Measurements from ENCODE around the gene NUAK2. TPM values are rescaled to one million over a fixed set of nuclear protein-coding genes. Genes with fewer than 3 reads are reported as not detected.

NUAK2 gene
- total RNA-seq, 1 donor from 2014 or later = 3.5 TPM

GRCh38 chr1:205346956-205347574, 25.5 kb upstream of the NUAK2 start:
- intact Hi-C loops (cut with micrococcal nuclease) = no loop called here

- intact Hi-C loops (cut with micrococcal nuclease) = no loop called here
Measured at GRCh38 chr1:205345761-205346160, 24.2 kb upstream of the NUAK2 start.

DNA sequence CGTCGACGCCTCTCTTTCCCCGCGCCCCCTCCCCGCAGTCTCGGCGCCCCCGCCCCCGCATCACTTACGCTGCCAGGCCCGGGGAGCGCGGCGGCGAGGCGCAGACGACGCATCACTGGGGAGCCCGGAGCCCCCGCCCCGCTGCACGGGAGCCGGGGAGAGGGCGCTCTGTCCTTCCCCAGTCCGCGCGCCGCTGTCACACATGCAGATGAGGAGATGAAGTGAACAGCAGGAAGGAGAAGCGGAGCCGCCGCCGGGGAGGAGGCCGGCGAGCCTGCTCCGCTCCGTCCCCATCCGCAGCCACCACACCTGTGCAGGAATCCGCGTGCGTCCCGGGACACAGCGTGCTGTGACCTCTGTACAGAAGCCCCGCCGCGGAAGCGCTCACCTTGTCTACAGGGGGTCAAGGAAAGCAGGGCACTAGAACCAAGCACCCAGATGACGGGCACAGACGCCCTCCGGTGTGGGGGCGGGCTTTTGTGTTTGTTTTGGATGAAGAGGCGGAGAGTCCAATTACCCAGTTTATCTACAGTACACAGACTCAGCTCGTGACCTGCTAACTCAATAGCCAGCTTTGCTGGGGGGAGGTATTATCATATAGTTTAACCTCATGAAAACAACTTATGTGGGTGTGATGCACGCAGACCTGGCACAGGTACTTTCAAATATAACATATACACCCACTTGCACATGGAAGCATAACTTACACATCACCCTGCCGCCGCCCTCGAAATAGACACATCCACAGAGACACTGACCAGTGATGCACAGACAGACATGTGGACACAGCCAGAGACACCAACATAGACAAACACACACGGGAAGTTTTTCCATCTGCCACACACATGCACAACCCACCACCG, 22.8 kb upstream of the NUAK2 start:
- intact Hi-C loops (cut with micrococcal nuclease) = loop anchor here (1.0 kb wide), 1 partner anchor 9 kb away; no protein-coding TSS in a partner anchor

DNA sequence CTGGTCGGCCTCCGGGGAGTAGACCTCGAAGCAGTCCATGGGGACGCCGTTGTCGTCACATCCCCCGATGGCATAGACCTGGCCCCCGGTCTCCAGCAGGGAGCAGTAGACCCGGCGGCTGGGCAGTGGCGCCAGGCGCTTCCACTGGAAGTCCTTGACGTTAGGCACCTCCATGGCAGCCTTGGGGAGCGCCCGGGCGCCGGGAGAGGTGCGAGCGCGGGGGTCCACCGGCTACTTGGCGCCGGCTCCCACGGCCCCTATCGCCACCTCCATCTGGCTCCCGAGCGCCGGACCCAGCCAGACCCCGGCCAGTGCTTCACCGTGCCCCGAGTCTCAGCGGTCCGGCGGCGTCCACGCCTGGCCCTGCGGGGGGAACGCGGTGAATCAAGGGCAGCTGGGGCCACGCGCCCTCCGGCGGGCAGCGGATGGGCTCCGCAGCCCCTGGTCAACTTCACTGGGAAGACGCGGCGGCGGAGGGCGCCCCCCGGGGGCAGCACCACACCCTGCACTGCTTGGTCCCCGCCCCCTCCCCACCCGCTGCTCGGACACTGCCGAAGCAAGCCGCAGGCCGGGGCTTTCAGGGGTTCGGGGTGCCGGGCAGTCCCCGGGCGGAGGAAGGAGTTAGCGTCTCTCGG, 22.0 kb upstream of the NUAK2 start:
- intact Hi-C loops (cut with micrococcal nuclease) = loop anchor here (1.0 kb wide), 1 partner anchor 8 kb away; no protein-coding TSS in a partner anchor

DNA sequence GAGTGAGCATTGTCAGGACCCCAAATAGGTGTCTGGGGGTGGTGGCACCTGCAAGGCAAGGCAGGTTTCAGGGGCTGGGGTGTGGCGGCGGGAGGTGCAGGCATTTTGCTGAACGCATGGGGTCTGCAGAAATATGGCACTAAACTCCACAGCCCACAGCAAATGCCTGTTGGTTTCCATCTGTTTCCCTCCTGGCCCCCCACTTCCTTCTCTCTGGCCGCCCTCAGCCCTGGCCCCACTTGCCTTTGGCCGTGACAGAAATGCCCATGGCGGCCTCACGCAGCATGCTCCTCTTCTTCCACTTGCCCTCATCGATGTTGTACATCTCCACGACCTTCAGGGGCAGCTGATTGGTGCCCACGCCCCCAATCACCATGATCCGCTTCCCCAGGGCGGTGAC, 21.4 kb upstream of the NUAK2 start:
- intact Hi-C loops (cut with micrococcal nuclease) = no loop called here

DNA sequence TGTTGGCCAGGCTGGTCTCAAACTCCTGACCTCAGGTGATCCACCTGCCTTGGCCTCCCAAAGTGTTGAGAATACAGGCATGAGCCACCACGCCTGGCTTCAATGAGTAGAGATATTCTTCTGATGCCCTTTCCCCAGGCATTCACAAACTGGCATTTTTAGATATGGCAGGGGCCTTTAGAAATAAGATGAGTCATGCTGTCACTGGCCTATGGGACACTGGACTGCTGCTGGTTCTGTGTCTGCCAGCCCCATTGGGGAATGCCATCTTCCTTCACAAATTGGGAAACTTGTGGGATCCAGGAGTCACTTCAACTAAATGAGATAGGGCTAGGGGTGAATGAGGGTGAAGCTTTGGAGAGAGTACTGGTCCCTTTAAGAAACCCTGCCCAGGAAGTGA, 19.1 kb upstream of the NUAK2 start:
- intact Hi-C loops (cut with micrococcal nuclease) = no loop called here

DNA sequence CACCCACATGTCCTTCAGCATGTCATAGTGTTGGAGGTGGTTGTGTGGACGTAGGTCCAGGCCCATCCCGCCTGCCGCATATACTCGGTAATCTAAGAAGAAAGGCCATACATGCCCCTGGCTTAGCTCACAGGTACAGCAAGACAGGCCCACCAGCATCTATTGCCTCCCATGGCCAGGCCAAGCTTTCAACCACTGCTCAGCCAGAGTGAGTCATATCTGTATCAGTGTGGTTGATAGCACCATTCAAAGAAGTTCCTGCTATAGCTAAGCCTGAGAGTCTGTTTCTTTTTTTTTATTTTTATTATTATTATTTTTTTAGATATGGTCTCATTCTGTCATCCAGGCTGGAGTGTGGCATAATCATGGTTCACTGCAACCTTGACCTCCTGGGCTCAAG, 18.2 kb upstream of the NUAK2 start:
- intact Hi-C loops (cut with micrococcal nuclease) = loop anchor here (5.0 kb wide), 1 partner anchor 148 kb away; no protein-coding TSS in a partner anchor

DNA sequence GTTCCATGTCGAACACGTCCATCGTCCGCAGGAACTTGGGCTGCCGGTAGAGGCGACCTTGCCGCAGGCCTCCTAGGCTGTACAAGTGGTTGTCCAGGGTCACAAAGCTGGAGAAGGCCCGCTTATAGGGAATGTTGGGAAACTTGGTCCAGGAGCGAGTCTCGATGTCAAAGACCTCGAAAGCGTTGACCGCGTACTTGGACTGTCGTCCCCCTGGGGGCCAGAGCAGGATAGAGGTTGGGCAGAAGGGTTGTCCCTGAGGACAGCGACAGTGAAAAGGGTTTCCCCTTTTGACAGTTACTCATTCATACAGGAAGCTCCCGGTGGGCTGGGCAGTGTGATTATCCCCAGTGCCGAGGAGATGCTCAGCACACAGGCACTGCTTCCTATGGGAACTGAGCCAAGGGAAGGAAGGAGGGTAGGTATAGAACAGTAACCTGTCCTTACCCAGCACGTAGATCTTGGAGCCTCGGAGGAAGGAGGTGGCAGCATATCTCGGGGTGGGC, 17.7 kb upstream of the NUAK2 start:
- intact Hi-C loops (cut with micrococcal nuclease) = loop anchor here (5.0 kb wide), 1 partner anchor 148 kb away; no protein-coding TSS in a partner anchor

GRCh38 chr1:205338011-205338410, 16.5 kb upstream of the NUAK2 start:
- intact Hi-C loops (cut with micrococcal nuclease) = loop anchor here (5.0 kb wide), 1 partner anchor 149 kb away; no protein-coding TSS in a partner anchor

DNA sequence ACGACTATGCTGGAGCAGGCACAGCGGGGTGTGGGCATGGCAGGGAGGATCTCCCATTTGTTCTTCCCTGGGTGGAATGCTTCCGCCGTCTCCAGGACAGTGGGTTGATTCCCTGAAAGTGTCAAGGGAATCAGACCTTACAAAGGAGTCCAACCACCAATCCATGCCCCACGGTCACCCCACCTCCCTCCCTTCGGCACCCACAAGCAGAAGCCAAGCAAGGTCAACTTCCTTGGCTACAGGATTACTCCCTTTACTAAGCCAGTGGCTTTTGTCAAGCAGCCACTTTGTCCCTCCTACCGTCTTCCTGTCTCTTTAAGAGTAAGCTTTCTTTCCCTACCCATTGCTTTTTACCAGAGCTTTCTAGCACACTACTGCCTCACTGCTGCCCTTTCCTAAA, 15.9 kb upstream of the NUAK2 start:
- intact Hi-C loops (cut with micrococcal nuclease) = loop anchor here (5.0 kb wide), 1 partner anchor 150 kb away; no protein-coding TSS in a partner anchor

DNA sequence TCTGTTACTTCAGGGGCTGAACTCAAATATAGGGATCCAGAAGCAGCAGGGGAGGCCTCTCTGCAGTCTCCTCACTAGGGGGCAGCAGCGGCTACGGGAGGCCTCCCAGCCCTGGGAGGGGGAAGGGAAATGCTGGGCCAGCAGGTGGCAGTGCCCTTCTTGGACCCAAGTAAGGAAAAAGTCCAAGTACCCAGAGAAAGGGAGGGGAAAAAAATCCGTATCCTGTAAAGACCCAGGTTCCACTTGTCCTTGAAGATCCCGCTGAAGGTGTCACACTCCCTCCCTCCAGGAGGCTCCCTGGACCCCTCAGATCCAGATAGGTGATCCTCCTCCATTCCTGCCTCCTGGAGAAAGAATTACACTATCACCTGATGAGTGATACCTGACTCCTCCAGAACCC, 14.1 kb upstream of the NUAK2 start:
- intact Hi-C loops (cut with micrococcal nuclease) = loop anchor here (1.0 to 5.0 kb wide), 3 partner anchors 9 to 189 kb away; no protein-coding TSS in a partner anchor

- intact Hi-C loops (cut with micrococcal nuclease) = no loop called here
Measured at GRCh38 chr1:205332015-205332791, 10.7 kb upstream of the NUAK2 start.

DNA sequence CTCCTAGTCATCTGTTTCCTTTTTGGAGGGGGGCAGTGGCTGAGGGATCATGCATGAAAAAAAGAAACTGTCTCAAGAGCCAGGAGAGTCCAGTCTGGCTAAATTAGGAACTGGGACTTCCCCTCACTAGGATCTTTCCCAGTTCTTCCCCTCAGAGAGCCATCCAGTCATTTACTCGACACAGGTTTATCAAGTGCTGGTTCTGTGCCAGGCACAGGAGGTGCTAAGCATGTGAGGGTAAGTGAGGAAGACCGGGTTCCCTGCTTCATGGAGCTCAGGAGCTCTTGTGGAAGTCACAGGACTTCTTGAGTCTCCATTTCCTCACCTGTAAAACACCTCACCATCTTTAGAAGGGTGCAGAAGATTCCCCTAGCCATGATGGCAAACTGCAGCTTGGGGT, 8.6 kb upstream of the NUAK2 start:
- intact Hi-C loops (cut with micrococcal nuclease) = no loop called here

GRCh38 chr1:205329719-205330118, 8.2 kb upstream of the NUAK2 start:
- intact Hi-C loops (cut with micrococcal nuclease) = no loop called here

- intact Hi-C loops (cut with micrococcal nuclease) = no loop called here
Measured at GRCh38 chr1:205328476-205328875, 6.9 kb upstream of the NUAK2 start.

GRCh38 chr1:205326812-205327466, 5.4 kb upstream of the NUAK2 start:
- intact Hi-C loops (cut with micrococcal nuclease) = no loop called here

DNA sequence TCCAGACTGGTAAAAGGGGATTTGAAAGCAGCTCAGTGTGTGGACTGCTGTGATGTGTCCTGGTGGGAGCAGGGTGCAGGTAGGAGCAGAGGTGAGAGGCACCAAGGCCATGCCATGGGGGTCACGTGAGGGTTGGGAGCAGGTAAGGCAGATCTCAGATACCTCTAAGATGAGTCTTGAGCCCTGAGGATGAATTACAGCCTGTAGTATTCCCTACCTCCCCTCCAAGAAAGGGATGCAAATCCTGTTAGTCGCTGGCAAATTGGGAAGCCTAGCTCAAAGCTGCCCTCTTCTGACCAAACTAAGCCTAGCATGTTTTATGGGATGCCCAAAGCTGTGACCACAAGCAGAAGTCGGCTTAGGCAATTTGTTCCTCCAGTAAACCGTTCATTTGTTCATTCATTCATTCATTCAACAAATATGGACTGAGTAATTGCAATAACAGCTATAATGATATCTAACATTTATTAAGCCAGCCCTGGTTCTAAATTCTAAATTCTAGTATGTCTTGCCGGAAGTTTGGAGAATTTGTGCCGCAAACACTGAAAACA, 3.9 kb upstream of the NUAK2 start:
- intact Hi-C loops (cut with micrococcal nuclease) = loop anchor here (1.0 kb wide), 1 partner anchor 52 kb away; no protein-coding TSS in a partner anchor

DNA sequence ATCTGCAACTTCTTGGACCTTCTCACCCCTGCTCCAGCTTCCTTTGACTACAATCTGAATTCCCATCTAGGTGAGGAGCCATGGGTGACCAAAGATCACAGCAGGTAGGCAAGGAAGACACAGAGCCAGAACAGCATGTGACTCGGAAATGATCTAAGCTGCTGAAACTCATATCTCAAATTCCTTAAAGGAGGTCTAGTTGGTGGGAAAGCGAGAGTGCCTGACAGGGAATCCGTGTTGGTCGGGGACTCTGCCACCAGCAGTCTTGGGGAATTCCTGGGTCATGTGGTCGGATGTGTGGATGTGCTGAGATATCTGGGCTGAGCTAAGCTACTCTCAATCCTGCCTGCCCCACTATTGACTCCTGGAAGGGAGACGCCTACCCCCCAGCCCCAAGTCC, 3.2 kb upstream of the NUAK2 start:
- intact Hi-C loops (cut with micrococcal nuclease) = loop anchor here (1.0 kb wide), 1 partner anchor 51 kb away; no protein-coding TSS in a partner anchor

- intact Hi-C loops (cut with micrococcal nuclease) = no loop called here
Measured at GRCh38 chr1:205323794-205324193, 2.2 kb upstream of the NUAK2 start.

DNA sequence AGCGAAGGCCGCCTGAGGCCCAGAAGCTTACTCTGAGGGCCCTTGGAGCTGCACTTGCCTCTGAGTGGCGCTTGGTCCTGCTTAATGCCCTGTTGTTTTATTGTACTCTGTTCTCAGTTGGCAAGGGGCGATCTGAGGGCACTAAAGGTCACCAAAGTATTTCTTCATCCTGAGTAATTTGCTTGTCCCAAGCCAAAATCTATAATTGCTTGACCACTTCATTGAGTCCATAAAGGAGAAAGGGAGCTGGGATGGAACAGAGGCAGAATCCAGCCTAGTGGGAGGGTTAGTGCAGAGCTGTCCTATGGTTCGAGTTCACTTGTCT, 376 bp upstream of the NUAK2 start:
- intact Hi-C loops (cut with micrococcal nuclease) = loop anchor here (1.0 kb wide), 2 partner anchors 34 to 49 kb away; no protein-coding TSS in a partner anchor
